ENCODE data around the gene ZNF423.

ZNF423 gene

DNA sequence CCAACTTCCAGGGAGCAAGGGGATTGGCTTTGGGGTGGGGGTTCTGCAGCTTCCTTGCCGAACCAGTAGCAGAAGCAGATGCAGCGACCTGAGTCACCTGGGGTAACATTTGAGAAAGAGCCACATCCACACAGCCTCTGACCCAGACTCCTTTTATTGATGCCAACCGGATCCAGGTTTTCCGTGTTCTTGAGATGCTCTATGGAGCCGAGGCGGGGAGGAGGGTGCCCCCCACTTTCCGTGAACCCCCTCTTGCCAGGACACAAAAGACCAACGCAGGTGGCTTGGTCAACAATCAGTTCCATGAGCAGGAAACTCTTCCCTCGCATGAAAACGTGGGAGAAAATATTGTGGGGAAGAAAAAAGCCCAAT lies 356.5 kb downstream of the ZNF423 start:
- H3K4me3 ChIP-seq (ENCODE audit: low read depth, low read length) = no peak overlapping the region
- DNase-seq (ENCODE audit: low read depth) = no peak
- TF ChIP-seq, protein P1, sequence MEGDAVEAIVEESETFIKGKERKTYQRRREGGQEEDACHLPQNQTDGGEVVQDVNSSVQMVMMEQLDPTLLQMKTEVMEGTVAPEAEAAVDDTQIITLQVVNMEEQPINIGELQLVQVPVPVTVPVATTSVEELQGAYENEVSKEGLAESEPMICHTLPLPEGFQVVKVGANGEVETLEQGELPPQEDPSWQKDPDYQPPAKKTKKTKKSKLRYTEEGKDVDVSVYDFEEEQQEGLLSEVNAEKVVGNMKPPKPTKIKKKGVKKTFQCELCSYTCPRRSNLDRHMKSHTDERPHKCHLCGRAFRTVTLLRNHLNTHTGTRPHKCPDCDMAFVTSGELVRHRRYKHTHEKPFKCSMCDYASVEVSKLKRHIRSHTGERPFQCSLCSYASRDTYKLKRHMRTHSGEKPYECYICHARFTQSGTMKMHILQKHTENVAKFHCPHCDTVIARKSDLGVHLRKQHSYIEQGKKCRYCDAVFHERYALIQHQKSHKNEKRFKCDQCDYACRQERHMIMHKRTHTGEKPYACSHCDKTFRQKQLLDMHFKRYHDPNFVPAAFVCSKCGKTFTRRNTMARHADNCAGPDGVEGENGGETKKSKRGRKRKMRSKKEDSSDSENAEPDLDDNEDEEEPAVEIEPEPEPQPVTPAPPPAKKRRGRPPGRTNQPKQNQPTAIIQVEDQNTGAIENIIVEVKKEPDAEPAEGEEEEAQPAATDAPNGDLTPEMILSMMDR (IDR thresholded peaks at IDR 0.05; ENCODE audit: insufficient read depth, low read depth, low read length, missing control alignments) = no peak

DNA sequence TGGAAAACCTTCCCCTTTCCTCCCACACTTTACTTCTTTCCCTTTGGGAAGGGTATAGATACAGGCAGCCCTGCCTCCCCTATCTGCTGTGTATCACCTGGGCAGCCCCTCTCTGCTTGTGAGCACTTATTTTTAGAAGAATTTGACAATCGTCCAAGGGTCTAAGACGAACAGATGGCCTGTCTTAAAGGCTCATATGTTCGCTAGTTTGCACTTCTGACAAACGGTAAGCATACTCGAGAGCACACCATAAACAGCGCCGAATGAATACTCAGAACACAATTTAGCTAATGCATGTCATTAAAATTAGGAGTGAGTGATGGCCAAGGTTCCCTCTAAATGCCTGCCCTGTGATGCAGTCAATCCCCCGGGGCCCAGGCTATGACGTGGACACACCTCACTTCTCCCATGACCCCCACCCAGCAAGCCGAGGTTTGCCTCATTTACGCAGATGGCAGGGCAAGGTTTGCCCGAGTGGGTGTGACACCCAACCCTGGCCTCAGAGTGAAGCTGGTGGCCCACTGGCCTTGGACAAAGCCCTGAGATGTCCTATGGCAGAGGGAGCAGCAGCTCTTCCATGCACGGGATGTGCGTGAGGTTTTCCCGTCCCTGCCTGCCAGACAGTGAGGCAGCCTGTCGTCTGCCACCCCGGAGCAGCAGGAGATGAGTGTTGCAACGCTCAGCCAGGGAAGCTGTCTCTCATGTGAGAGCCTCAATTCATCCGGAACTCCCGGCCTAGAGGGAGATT lies 357.1 kb downstream of the ZNF423 start:
- DNase-seq (ENCODE audit: low read depth) = no peak
- TF ChIP-seq, protein P1 (IDR thresholded peaks at IDR 0.05; ENCODE audit: insufficient read depth, low read depth, low read length, missing control alignments) = no peak
- H3K4me3 ChIP-seq (ENCODE audit: low read depth, low read length) = no peak overlapping the region

DNA sequence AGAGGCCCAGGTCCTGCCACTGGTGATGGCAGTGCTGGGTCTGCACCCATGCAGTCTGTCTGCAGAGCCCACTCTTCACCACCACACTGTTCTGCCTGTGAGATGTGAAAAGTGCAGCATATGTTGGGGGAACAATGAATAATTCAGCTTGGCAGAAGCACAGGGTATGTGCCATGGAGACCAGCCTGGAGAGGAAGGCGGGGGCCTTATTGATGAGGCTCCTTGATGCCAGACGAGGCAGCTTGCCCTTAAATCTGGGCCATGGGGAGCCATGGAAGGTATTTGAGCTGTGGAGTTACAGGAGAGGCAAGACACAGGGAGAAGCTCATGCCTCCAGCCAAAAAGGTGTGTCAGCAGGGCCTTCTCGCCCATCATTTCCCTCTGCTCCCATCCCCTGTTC lies 357.6 kb downstream of the ZNF423 start:
- H3K4me3 ChIP-seq (ENCODE audit: low read depth, low read length) = no peak overlapping the region
- no peak for DNase-seq (ENCODE audit: low read depth)
- TF ChIP-seq, protein P1 (IDR thresholded peaks at IDR 0.05; ENCODE audit: insufficient read depth, low read depth, low read length, missing control alignments) = no peak

DNA sequence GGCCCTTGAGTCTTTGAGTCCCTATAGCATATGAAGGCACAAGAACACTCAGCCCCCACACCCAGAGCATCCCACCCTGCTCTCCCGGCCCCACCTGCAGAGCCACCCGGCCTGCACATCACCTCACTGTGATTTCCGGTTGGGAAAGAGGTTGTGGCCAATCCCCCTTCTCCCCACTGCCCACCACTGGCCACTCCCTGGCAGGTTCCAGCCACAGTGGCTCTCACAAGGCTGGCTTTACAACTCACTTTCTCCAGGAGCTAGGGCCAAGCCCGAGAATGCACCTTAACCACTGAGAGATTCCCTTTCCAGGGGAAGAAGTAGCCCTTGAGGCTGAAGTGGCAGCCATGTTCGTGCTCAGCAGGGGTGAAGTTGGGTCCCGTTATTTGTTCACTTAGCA lies 358.4 kb downstream of the ZNF423 start:
- DNase-seq (ENCODE audit: low read depth) = no peak
- no peak overlapping the region for H3K4me3 ChIP-seq (ENCODE audit: low read depth, low read length)
- TF ChIP-seq, protein P1 (IDR thresholded peaks at IDR 0.05; ENCODE audit: insufficient read depth, low read depth, low read length, missing control alignments) = no peak

DNA sequence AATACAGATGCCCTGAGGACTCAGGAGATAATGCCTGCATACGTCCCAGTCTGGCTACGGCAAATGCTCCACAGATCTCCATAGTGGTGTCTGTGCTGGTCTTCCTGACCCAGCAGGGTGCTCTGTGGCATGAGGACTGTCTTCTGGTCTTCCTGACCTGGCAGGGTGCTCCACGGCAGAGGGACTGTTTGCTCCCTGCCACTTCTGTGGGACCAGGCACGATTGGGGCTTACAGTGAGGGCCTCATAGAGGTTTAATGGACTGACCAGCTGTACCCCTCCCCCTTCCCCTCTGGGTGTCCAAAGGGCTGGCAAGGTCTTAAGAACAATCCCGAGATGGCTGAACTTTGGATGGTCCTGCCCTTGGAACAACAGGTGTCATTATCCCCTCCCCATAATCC lies 359.3 kb downstream of the ZNF423 start:
- no peak for DNase-seq (ENCODE audit: low read depth)
- no peak overlapping the region for H3K4me3 ChIP-seq (ENCODE audit: low read depth, low read length)
- TF ChIP-seq, protein P1 (IDR thresholded peaks at IDR 0.05; ENCODE audit: insufficient read depth, low read depth, low read length, missing control alignments) = no peak

DNA sequence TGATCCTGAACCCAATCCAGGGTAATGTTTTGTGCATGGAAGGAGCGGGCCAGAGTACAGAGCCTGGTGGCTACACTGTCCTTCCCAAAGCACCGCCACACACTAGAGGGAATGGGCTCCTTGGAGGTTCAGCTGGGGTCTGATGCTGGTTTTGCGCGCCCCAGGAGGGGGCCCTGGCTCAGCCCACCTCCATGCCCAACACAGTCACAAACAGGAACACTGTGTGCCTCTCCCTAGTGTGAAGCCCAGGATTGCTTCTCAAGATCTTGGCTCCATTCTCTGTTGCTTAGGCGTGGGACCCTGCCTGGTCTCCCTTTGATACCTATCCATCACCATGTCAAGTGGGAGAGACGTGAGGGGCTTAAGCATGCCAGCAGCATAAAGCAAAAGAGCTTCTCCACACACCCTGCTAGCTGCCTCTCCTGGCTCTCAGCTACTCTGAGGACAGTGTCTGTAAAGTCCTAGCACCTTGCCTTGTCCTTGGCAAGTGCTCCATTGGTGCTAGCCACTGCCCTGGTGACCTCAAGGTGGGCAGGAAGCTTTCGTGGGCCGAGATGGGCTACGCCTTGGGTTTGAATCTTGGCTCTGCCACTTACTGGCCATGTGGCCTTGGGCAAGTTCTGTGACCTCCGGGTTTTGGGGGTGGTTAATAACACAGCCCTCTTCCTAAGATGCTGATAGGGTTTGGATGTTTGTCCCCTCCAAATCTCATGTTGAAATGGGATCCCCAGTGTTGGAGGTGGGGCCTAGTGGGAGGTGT lies 360.1 kb downstream of the ZNF423 start:
- no peak for DNase-seq (ENCODE audit: low read depth)
- TF ChIP-seq, protein P1 (IDR thresholded peaks at IDR 0.05; ENCODE audit: insufficient read depth, low read depth, low read length, missing control alignments) = no peak
- H3K4me3 ChIP-seq (ENCODE audit: low read depth, low read length) = no peak overlapping the region
